Sigmoid colon (tissue), 7 donors: ENCODE measurements around the gene NEBL. TPM values are rescaled to one million over a fixed set of nuclear protein-coding genes. Genes with fewer than 3 reads are reported as not detected.

Experiments
- DNase-seq: peaks from one replicate; pipeline ENCODE4 v3.0.0-alpha.2; 2019
- H3K27ac ChIP-seq, 4 donors: fragments of 200-600 bp; sonication (generic); one replicate each; pipeline ENCODE4 v1.5.1; 2016 to 2019; ENCODE audit warnings: mild to moderate bottlenecking in 1 of 4
- H3K27me3 ChIP-seq, 3 donors: fragments of 200-600 bp; sonication (generic); one replicate each; pipeline ENCODE4 v1.5.1; 2019; ENCODE audit warnings: mild to moderate bottlenecking in 1 of 3
- H3K36me3 ChIP-seq, 4 donors: fragments of 200-600 bp; sonication (generic); one replicate each; pipeline ENCODE4 v1.5.1; 2016 to 2019
- H3K4me1 ChIP-seq, 4 donors: fragments of 200-600 bp; sonication (generic); one replicate each; pipeline ENCODE4 v1.5.1; 2017 to 2019
- H3K4me3 ChIP-seq, 4 donors: fragments of 200-600 bp; sonication (generic); one replicate each; pipeline ENCODE4 v1.5.1; 2017 to 2019; ENCODE audit warnings: mild to moderate bottlenecking in 2 of 4, moderate library complexity in 1 of 4
- H3K9me3 ChIP-seq, 4 donors: fragments of 200-600 bp in 3 of 4; sonication (generic) in 3 of 4; one replicate each; pipeline versions ENCODE4 v1.5.1 to v1.6.1; 2013 to 2019
- CTCF ChIP-seq, 4 experiments: fragments of 450-650 bp in 3 of 4; fragments of 200-600 bp in 1 of 4; IDR thresholded peaks; one replicate each; pipeline ENCODE4 v1.5.1; 2016 to 2019; ENCODE audit warnings: antibody characterized with exemption in 4 of 4, mild to moderate bottlenecking in 3 of 4, moderate library complexity in 2 of 4
- EP300 ChIP-seq, 4 donors: sonication (generic); formaldehyde crosslinking; IDR thresholded peaks; one replicate each; pipeline ENCODE4 v1.6.1; 2017; ENCODE audit warnings: antibody characterized with exemption in 4 of 4
- POLR2A ChIP-seq, 2 donors: fragments of 450-650 bp; IDR thresholded peaks; one replicate each; pipeline ENCODE4 v1.6.1; 2016; ENCODE audit warnings: antibody characterized with exemption in 2 of 2, mild to moderate bottlenecking in 2 of 2, moderate library complexity in 2 of 2
- POLR2AphosphoS5 ChIP-seq, 4 donors: sonication (generic); formaldehyde crosslinking; IDR thresholded peaks; one replicate each; pipeline ENCODE4 v1.6.1; 2017; ENCODE audit warnings: antibody characterized with exemption in 4 of 4
- WGBS, 2 donors: extraction: QIAGEN DNeasy Blood & Tissue Kit; methylation state at CpG; one replicate each; pipeline ENCODE4 v1.1.7; 2013; 5-methylcytosine and 5-hydroxymethylcytosine counted together
- intact Hi-C: fragments of 100-400 bp; cut with DNase I; formaldehyde crosslinking; loops from one replicate; pipeline ENCODE4 v1.15.1; 2023
- polyA plus RNA-seq, 3 donors: library from polyadenylated mRNA; stranded (reverse); fragments of 200-250 nt; gene quantifications; one replicate each; pipeline ENCODE4 v1.2.3, GENCODE V29; 2013
- total RNA-seq, 4 donors: library from RNA; depleted of rRNA; stranded (reverse); fragments of >200 nt; gene quantifications; one replicate each; pipeline ENCODE4 v1.1.0, GENCODE V29; 2016
- donor health status: healthy with polysubstance abuse.
- donor health status: Bipolar disorder and iron deficiency.
- donor health status: healthy.

NEBL gene
- total and polyA plus RNA-seq, 7 donors: 1.1 to 4.9 (median 2.1) TPM

DNA sequence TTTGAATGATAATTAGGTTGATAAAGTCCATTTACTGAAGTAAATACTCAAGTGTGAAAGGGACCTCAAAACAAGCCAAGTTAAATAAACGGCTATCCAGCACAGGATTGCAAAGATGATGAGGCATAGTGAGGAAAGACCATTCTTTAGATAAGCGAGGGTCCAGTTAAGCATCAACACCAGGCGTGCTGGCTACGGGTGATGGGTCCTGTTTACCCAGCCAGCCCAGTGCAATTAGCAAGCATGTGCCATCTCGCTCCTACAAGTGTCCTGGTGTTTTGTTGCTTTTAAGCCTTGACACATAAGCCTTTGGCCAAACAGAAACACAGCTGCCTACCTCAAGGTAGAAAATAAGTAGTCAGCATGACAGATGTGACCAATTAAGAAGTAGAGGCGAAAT lies 7.1 kb downstream of the NEBL start:
- 76 to 83% methylated on average over 6 of the region's 6 CpGs for WGBS, 2 donors
- no peak for TF ChIP-seq CTCF (IDR thresholded peaks at IDR 0.05)
- TF ChIP-seq POLR2A (IDR thresholded peaks at IDR 0.05): no peak
- no peak for TF ChIP-seq POLR2AphosphoS5 (IDR thresholded peaks at IDR 0.05)
- TF ChIP-seq EP300 (IDR thresholded peaks at IDR 0.05): no peak
- Histone ChIP-seq H3K4me1 (no peaks in the 10 kb centered on the region), H3K4me3 (no peak overlapping the region), H3K27ac (no peak overlapping the region), H3K36me3 (no peaks in the 10 kb centered on the region), H3K9me3 (no peaks in the 10 kb centered on the region), H3K27me3 (no peaks in the 10 kb centered on the region)
- intact Hi-C loops: no loop called here
- DNase-seq: no peak

- Histone ChIP-seq H3K9me3 (no peaks in the 10 kb centered on the region), H3K27me3 (no peaks in the 10 kb centered on the region), H3K4me3 (no peak overlapping the region), H3K27ac (no peak overlapping the region), H3K4me1 (no peaks in the 10 kb centered on the region), H3K36me3 (no peaks in the 10 kb centered on the region)
- intact Hi-C loops: no loop called here
- DNase-seq: no peak
- WGBS, 2 donors: 64 to 82% methylated on average over 7 of the region's 7 CpGs
- TF ChIP-seq EP300 (IDR thresholded peaks at IDR 0.05) (no peak), POLR2AphosphoS5 (IDR thresholded peaks at IDR 0.05) (no peak), CTCF (IDR thresholded peaks at IDR 0.05) (no peak), POLR2A (IDR thresholded peaks at IDR 0.05) (no peak)
Measured at GRCh38 chr10:20888620-20889330, 8.3 kb downstream of the NEBL start.

GRCh38 chr10:20887706-20888555 lies 9.2 kb downstream of the NEBL start:
- no peak for DNase-seq
- TF ChIP-seq EP300 (IDR thresholded peaks at IDR 0.05): no peak
- no peak for TF ChIP-seq CTCF (IDR thresholded peaks at IDR 0.05)
- no peak for TF ChIP-seq POLR2AphosphoS5 (IDR thresholded peaks at IDR 0.05)
- no peak for TF ChIP-seq POLR2A (IDR thresholded peaks at IDR 0.05)
- Histone ChIP-seq H3K4me1 (no peaks in the 10 kb centered on the region), H3K9me3 (no peaks in the 10 kb centered on the region), H3K36me3 (no peaks in the 10 kb centered on the region), H3K27me3 (no peaks in the 10 kb centered on the region), H3K4me3 (no peak overlapping the region), H3K27ac (no peak overlapping the region)
- intact Hi-C loops: no loop called here
- WGBS, 2 donors: 64 to 69% methylated on average over 7 of the region's 7 CpGs

DNA sequence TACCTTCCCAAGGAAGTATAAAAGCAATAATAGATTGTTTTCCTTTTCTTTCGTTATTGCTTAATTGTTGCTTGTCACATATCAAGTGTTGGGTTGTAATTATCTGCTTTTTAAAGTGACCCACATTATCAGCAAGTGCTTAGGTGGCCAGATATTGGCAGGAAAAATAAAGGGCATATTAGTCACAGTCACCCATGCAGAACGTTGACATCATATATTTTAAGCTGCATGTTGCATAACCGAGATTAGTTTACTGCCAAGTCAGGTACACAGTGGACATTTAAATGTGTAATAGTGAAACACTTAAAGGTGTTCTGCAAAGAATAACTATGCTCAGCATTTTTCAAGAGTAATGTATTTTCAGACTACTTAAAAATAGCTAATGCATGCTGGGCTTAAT lies 11.4 kb downstream of the NEBL start:
- Histone ChIP-seq H3K27me3 (no peaks in the 10 kb centered on the region), H3K9me3 (no peaks in the 10 kb centered on the region), H3K4me1 (no peaks in the 10 kb centered on the region), H3K36me3 (no peaks in the 10 kb centered on the region), H3K4me3 (no peak overlapping the region), H3K27ac (no peak overlapping the region)
- no peak for TF ChIP-seq CTCF (IDR thresholded peaks at IDR 0.05)
- no peak for TF ChIP-seq POLR2AphosphoS5 (IDR thresholded peaks at IDR 0.05)
- no peak for TF ChIP-seq EP300 (IDR thresholded peaks at IDR 0.05)
- no peak for TF ChIP-seq POLR2A (IDR thresholded peaks at IDR 0.05)
- WGBS, 2 donors: 60 to 68% methylated on average over 3 of the region's 3 CpGs
- intact Hi-C loops: no loop called here
- no peak for DNase-seq
